Measurements from ENCODE around the gene CCDC85B.
A peak's percentile ranks its signal among the peaks of the same experiment; 100 is the strongest.

The CCDC85B gene

GRCh38 chr11:65912845-65913244 lies 22.4 kb downstream of the CCDC85B start:
- Mint-ChIP-seq H3K9me3 (no peaks in the 10 kb centered on the region), H3K4me1 (ENCODE audit: low read depth) (peaks cover 18% of the 10 kb centered on the region), H3K4me3 (no peak overlapping the region), H3K27me3 (ENCODE audit: low read depth) (no peaks in the 10 kb centered on the region), H3K36me3 (ENCODE audit: low read depth) (peaks cover 7% of the 10 kb centered on the region), H3K27ac (no peak overlapping the region)
- no peak for DNase-seq (ENCODE audit: low spot score)

DNA sequence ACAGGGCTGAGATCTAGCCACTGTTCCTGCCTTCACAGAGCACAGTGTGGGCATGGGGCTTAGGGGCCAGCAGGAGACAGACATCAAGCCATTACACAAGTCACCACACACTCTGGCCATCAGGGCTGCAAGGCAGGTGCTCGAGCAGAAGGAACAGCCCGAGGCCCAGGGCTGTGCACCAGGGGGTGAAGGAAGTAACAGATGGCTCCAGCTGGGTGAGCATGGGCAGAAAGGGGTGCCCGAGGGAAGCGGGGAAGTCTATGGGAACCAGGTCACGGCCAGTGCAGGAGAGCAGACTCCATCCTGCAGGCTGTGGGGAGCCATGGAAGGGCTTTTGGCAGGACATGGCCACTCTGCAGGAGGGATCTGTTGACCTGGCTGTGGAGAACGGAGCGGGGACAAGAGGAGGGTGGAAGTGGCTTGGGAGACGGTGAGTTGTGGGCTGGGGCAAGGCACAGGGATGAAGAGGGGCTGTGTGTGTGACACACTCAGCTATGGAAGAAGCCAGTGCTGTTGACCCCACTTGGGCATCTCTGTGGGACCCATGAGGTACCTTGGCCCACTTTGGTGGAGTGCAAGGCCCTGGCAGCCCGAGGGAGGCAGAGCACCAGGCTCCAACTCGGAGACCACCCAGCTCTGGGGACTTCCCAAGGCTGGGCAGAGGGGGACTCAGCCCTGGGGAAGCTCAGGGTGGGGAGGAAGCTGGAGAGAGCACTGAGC lies 24.8 kb downstream of the CCDC85B start:
- Mint-ChIP-seq H3K27ac (peak overlapping the region; percentile 31), H3K36me3 (ENCODE audit: low read depth) (peaks cover 9% of the 10 kb centered on the region), H3K9me3 (no peaks in the 10 kb centered on the region), H3K4me1 (ENCODE audit: low read depth) (peaks cover 12% of the 10 kb centered on the region), H3K4me3 (no peak overlapping the region), H3K27me3 (ENCODE audit: low read depth) (no peaks in the 10 kb centered on the region)
- no peak for DNase-seq (ENCODE audit: low spot score)

- no peak for DNase-seq (ENCODE audit: low spot score)
- Mint-ChIP-seq H3K4me3 (no peak overlapping the region), H3K36me3 (ENCODE audit: low read depth) (peaks cover 12% of the 10 kb centered on the region), H3K27me3 (ENCODE audit: low read depth) (no peaks in the 10 kb centered on the region), H3K9me3 (no peaks in the 10 kb centered on the region), H3K27ac (no peak overlapping the region), H3K4me1 (ENCODE audit: low read depth) (peaks cover 14% of the 10 kb centered on the region)
Measured at GRCh38 chr11:65915821-65916251, 25.4 kb downstream of the CCDC85B start.

DNA sequence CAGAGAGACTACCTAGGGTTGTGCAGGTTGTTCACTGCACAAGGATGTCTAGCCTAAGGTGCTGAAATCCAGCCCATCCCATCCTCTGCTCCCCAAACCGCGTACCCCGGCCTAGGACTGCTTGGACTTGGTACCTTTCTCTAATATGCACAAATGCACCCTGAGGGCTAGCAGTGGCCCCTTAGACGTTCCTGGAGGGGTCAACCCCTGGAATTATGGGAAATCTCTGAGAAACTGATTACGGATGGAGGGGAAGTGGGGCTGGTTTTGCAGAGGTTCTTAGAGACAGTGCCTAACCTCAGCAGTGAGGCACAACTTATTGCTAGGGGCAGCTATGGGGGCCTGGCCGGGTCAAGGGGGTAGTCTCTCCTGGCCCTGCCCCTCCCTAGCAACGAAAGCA lies 25.9 kb downstream of the CCDC85B start:
- Mint-ChIP-seq H3K4me3 (peak overlapping the region; percentile 77), H3K36me3 (ENCODE audit: low read depth) (peaks cover 12% of the 10 kb centered on the region), H3K27ac (no peak overlapping the region), H3K4me1 (ENCODE audit: low read depth) (peaks cover 14% of the 10 kb centered on the region), H3K9me3 (no peaks in the 10 kb centered on the region), H3K27me3 (ENCODE audit: low read depth) (no peaks in the 10 kb centered on the region)
- no peak for DNase-seq (ENCODE audit: low spot score)

- no peak for DNase-seq (ENCODE audit: low spot score)
- Mint-ChIP-seq H3K4me3 (peak overlapping the region; percentile 77), H3K27ac (peak overlapping the region; percentile 15), H3K9me3 (no peaks in the 10 kb centered on the region), H3K4me1 (ENCODE audit: low read depth) (peaks cover 11% of the 10 kb centered on the region), H3K27me3 (ENCODE audit: low read depth) (no peaks in the 10 kb centered on the region), H3K36me3 (ENCODE audit: low read depth) (peaks cover 13% of the 10 kb centered on the region)
Measured at GRCh38 chr11:65917077-65917433, 26.6 kb downstream of the CCDC85B start.

DNA sequence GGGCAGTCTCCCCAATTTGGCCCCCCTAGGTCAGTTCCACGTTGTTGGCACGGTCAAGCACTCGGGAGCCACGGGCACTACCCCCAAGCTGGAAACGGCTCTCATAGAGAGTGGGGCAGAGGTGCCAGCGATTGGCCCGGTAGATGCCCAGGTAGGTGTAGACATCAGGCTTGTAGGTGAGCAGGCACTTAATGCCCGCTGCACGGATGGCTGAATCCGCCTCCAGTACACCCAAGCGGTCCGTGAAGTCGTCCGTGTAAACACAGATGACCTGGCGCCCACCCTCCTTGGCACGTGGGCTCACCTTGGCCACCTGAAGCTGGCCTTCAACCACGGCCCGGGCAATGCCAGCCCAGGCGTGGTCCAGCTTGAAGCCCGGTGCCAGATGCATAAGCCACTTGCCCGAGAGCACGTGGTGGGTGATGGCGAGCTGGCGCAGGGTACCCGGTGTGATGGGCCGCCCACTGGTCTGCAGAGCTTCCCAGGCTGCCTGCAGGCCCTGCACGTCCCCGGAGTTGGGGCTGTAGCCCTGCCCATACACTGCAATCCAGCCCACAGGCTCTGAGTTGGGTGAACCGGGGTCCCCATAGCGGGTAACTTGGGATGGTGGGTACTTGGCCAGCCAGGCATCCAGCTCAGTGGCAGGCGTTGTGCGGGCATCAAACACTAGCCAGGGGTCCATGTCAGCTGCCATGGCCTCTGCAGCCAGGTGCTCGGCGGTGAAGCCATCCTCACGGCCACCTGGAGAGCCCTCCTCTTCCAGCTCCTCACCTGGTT lies 27.1 kb downstream of the CCDC85B start:
- Mint-ChIP-seq H3K27ac (peak overlapping the region; percentile 15), H3K4me1 (ENCODE audit: low read depth) (peaks cover 11% of the 10 kb centered on the region), H3K27me3 (ENCODE audit: low read depth) (no peaks in the 10 kb centered on the region), H3K36me3 (ENCODE audit: low read depth) (peaks cover 18% of the 10 kb centered on the region), H3K9me3 (no peaks in the 10 kb centered on the region), H3K4me3 (peak overlapping the region; percentile 87)
- no peak for DNase-seq (ENCODE audit: low spot score)

DNA sequence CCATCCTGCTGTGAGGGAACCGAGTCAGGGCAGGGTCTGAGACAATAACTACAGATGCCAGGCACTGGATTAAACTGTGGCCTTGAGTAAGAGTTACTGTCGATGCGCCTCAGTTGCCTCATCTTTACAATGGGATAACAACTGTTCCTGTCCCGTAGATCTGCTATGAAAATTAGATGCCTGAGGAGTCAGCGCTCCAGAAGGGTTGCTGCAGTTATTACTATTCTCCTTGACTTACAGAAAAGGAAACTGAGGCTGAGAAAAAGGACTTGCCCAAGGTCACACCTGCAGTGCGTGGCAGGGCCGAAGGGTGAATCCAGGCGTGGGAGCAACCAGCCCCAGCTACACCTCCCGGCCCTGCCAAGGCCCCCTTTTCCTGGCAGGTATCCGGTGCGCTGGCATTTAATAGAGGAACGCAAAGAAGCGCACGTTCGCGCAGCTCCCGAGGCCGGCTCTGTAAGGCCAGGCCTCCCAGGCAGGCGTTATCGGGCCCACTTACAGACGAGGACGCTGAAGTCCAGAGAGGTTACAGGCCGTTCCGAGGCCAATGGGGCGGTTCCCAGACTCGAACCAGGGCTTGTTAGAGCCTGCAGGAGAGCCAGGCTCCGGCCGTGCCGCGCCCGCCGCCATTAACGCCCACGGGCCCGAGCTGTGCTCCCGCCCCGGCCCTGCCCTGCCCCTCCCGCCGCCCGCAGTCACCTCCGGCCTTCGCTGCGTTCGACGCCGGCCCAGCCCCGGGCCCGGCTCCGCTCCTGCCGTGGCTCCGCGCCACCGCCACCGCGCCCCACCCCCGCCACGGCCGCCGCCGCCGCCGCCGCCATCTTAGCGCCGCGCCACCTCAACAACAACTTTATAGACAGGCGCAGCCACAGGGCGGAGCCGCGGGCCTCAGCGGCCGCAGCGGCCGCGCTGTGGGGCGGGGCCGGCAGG lies 28.0 kb downstream of the CCDC85B start, which contains the start of gene C11orf68:
TSS of gene C11orf68 (minus strand) at position 852 of the 930 bp plus-strand sequence. CDS start at position 821, 31 bp downstream.
- H3K36me3 Mint-ChIP-seq (ENCODE audit: low read depth) = peaks cover 26% of the 10 kb centered on the region
- H3K4me3 Mint-ChIP-seq = peak within 1 kb of the TSS; percentile 91
- H3K9me3 Mint-ChIP-seq = no peaks in the 10 kb centered on the region
- H3K4me1 Mint-ChIP-seq (ENCODE audit: low read depth) = peaks cover 14% of the 10 kb centered on the region
- no peak for DNase-seq (ENCODE audit: low spot score)
- H3K27ac Mint-ChIP-seq = peak within 1 kb of the TSS; percentile 87
- no peaks in the 10 kb centered on the region for H3K27me3 Mint-ChIP-seq (ENCODE audit: low read depth)

GRCh38 chr11:65919141-65919572 lies 28.7 kb downstream of the CCDC85B start, which contains the start of gene DRAP1:
TSS of gene DRAP1 (plus strand) at chr11:65919426. CDS start at chr11:65919502, 76 bp downstream.
- H3K27ac Mint-ChIP-seq = peak within 1 kb of the TSS; percentile 87
- DNase-seq (ENCODE audit: low spot score) = peak; percentile 99
- peaks cover 14% of the 10 kb centered on the region for H3K4me1 Mint-ChIP-seq (ENCODE audit: low read depth)
- H3K27me3 Mint-ChIP-seq (ENCODE audit: low read depth) = no peaks in the 10 kb centered on the region
- H3K9me3 Mint-ChIP-seq = no peaks in the 10 kb centered on the region
- peaks cover 28% of the 10 kb centered on the region for H3K36me3 Mint-ChIP-seq (ENCODE audit: low read depth)
- H3K4me3 Mint-ChIP-seq = peak within 1 kb of the TSS; percentile 91

GRCh38 chr11:65919573-65920371 lies 29.3 kb downstream of the CCDC85B start:
- peaks cover 28% of the 10 kb centered on the region for H3K36me3 Mint-ChIP-seq (ENCODE audit: low read depth)
- no peaks in the 10 kb centered on the region for H3K27me3 Mint-ChIP-seq (ENCODE audit: low read depth)
- H3K9me3 Mint-ChIP-seq = no peaks in the 10 kb centered on the region
- peak overlapping the region; percentile 91 for H3K4me3 Mint-ChIP-seq
- peak overlapping the region; percentile 84 for H3K27ac Mint-ChIP-seq
- no peak for DNase-seq (ENCODE audit: low spot score)
- peaks cover 14% of the 10 kb centered on the region for H3K4me1 Mint-ChIP-seq (ENCODE audit: low read depth)

DNA sequence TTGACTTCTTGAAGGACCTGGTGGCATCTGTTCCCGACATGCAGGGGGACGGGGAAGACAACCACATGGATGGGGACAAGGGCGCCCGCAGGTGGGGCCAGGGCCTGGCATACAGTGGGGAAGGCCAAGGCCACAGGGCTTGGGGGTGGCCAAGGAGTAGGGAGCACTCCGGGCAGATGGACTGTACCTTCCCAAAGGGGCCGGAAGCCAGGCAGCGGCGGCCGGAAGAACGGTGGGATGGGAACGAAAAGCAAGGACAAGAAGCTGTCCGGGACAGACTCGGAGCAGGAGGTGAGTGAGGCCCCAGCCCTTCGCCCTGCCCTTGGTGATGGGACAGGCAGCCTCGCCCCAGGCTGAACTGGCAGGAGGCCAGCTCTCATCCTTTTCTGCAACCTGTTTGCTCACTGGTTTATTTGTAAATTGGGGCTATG lies 29.9 kb downstream of the CCDC85B start:
- no peak for DNase-seq (ENCODE audit: low spot score)
- Mint-ChIP-seq H3K36me3 (ENCODE audit: low read depth) (peaks cover 28% of the 10 kb centered on the region), H3K27me3 (ENCODE audit: low read depth) (no peaks in the 10 kb centered on the region), H3K4me3 (peak overlapping the region; percentile 91), H3K4me1 (ENCODE audit: low read depth) (peaks cover 14% of the 10 kb centered on the region), H3K9me3 (no peaks in the 10 kb centered on the region), H3K27ac (peak overlapping the region; percentile 84)

GRCh38 chr11:65921033-65921555 lies 30.6 kb downstream of the CCDC85B start:
- peaks cover 14% of the 10 kb centered on the region for H3K4me1 Mint-ChIP-seq (ENCODE audit: low read depth)
- peak overlapping the region; percentile 91 for H3K4me3 Mint-ChIP-seq
- DNase-seq (ENCODE audit: low spot score) = no peak
- H3K9me3 Mint-ChIP-seq = no peaks in the 10 kb centered on the region
- H3K27me3 Mint-ChIP-seq (ENCODE audit: low read depth) = no peaks in the 10 kb centered on the region
- H3K36me3 Mint-ChIP-seq (ENCODE audit: low read depth) = peaks cover 28% of the 10 kb centered on the region
- peak overlapping the region; percentile 31 for H3K27ac Mint-ChIP-seq

DNA sequence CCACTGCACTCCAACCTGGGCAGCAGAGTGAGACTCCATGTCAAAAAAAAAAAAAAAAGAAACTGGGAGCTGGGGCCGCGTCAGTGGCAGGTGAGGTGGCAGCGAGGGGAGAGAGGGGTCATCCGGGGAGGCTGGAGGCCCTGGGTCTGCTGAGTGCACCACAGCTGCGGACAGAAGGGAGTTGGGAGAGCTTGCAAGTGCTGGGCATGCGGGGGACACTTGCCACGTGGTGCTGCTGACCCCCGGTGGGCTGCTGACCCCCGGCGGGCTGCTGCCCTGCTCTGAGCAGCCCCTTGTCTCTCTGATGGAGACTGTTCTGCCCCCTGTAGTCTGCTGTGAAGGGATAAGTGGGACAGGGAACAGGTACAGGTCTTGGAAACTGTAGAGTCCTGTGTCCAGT lies 31.4 kb downstream of the CCDC85B start:
- Mint-ChIP-seq H3K9me3 (no peaks in the 10 kb centered on the region), H3K27ac (peak overlapping the region; percentile 36), H3K36me3 (ENCODE audit: low read depth) (peaks cover 25% of the 10 kb centered on the region), H3K4me1 (ENCODE audit: low read depth) (peaks cover 10% of the 10 kb centered on the region), H3K4me3 (peak overlapping the region; percentile 24), H3K27me3 (ENCODE audit: low read depth) (no peaks in the 10 kb centered on the region)
- DNase-seq (ENCODE audit: low spot score) = no peak

All from T-helper 2 cell treated with Interferon-gamma antibody and Interleukin-4, amounts not matched to agents 5 μg/mL and 100 μg/mL, for 36 hours (primary cell).